Measurements from ENCODE around the gene L3HYPDH.
A peak's percentile ranks its signal among the peaks of the same experiment; 100 is the strongest.

Gene L3HYPDH

GRCh38 chr14:59463787-59464485, 20.3 kb downstream of the L3HYPDH start:
- no peak for TF ChIP-seq CTCF (IDR thresholded peaks at IDR 0.05; ENCODE audit: extremely low read depth, missing control alignments)

GRCh38 chr14:59461891-59462290, 22.3 kb downstream of the L3HYPDH start:
- TF ChIP-seq CTCF (IDR thresholded peaks at IDR 0.05; ENCODE audit: extremely low read depth, missing control alignments): no peak

More at GRCh38 chr14:59463787-59464485, 20.3 kb downstream of the L3HYPDH start:
- peak; percentile 14 for DNase-seq (ENCODE audit: low spot score)

GRCh38 chr14:59460378-59460777, 23.8 kb downstream of the L3HYPDH start:
- DNase-seq (ENCODE audit: low spot score): no peak
- TF ChIP-seq CTCF (IDR thresholded peaks at IDR 0.05; ENCODE audit: extremely low read depth, missing control alignments): no peak

More at GRCh38 chr14:59461891-59462290, 22.3 kb downstream of the L3HYPDH start:
- no peak for DNase-seq (ENCODE audit: low spot score)

- no peak for TF ChIP-seq CTCF (IDR thresholded peaks at IDR 0.05; ENCODE audit: extremely low read depth, missing control alignments)
- no peak for DNase-seq (ENCODE audit: low spot score)
Measured at GRCh38 chr14:59458486-59458885, 25.7 kb downstream of the L3HYPDH start.

- no peak for TF ChIP-seq CTCF (IDR thresholded peaks at IDR 0.05; ENCODE audit: extremely low read depth, missing control alignments)
- no peak for DNase-seq (ENCODE audit: low spot score)
Measured at GRCh38 chr14:59455411-59455810, 28.8 kb downstream of the L3HYPDH start.

- TF ChIP-seq CTCF (IDR thresholded peaks at IDR 0.05; ENCODE audit: extremely low read depth, missing control alignments): no peak
- no peak for DNase-seq (ENCODE audit: low spot score)
Measured at GRCh38 chr14:59454139-59454538, 30.1 kb downstream of the L3HYPDH start.

- no peak for TF ChIP-seq CTCF (IDR thresholded peaks at IDR 0.05; ENCODE audit: extremely low read depth, missing control alignments)
- DNase-seq (ENCODE audit: low spot score): no peak
Measured at GRCh38 chr14:59451849-59452248, 32.4 kb downstream of the L3HYPDH start.
